Measurements from ENCODE around the gene ZBED4. TPM values are rescaled to one million over a fixed set of nuclear protein-coding genes. Genes with fewer than 3 reads are reported as not detected.

Gene ZBED4
- total RNA-seq (2022; extraction: Qiagen RNA extraction; ENCODE audit: low read depth), result 8.0 to 12.1 TPM (median 11.6 TPM) in 5 replicates

GRCh38 chr22:49852898-49853894 lies at the start of gene ZBED4:
Gene ZBED4 (plus strand): TSS chr22:49853844. CDS start chr22:49883663, 29,819 bp downstream.

GRCh38 chr22:49827853-49828598 lies 25.6 kb upstream of the ZBED4 start, which contains the start of gene BRD1:
Gene BRD1 (minus strand): TSS chr22:49827873. CDS start chr22:49824317, 3,556 bp downstream.

GRCh38 chr22:49917974-49918910 lies 64.6 kb downstream of the ZBED4 start, which contains the start of the genes ALG12 and CRELD2:
Gene ALG12 (minus strand): TSS chr22:49918438. CDS start chr22:49913765, 4,673 bp downstream.
Gene CRELD2 (plus strand): TSS chr22:49918634. CDS start chr22:49918770, 136 bp downstream.

Other genes with a start within 250 kb of the ZBED4 start
- 12.1 to 15.6 TPM (median 14.7 TPM) in 5 replicates for gene BRD1, start 26.0 kb upstream of the ZBED4 start, total RNA-seq (2022; extraction: Qiagen RNA extraction; ENCODE audit: low read depth)
- 5.2 to 12.3 TPM (median 11.1 TPM) in 5 replicates for gene ALG12, start 64.6 kb downstream of the ZBED4 start, total RNA-seq (2022; extraction: Qiagen RNA extraction; ENCODE audit: low read depth)
- 17.3 to 28.1 TPM (median 26.9 TPM) in 5 replicates for gene CRELD2, start 64.8 kb downstream of the ZBED4 start, total RNA-seq (2022; extraction: Qiagen RNA extraction; ENCODE audit: low read depth)
- 21.6 to 43.2 TPM (median 37.1 TPM) in 5 replicates for gene PIM3, start 106.9 kb downstream of the ZBED4 start, total RNA-seq (2022; extraction: Qiagen RNA extraction; ENCODE audit: low read depth)
- gene IL17REL, start 158.9 kb downstream of the ZBED4 start, total RNA-seq (2022; extraction: Qiagen RNA extraction; ENCODE audit: low read depth), result 0.02 TPM in 1 of 5 replicates, not detected in the others
- not detected in 5 replicates for gene TTLL8, start 204.5 kb downstream of the ZBED4 start, total RNA-seq (2022; extraction: Qiagen RNA extraction; ENCODE audit: low read depth)
- gene MLC1, start 231.6 kb downstream of the ZBED4 start, total RNA-seq (2022; extraction: Qiagen RNA extraction; ENCODE audit: low read depth), result 0.05 to 0.06 TPM in 2 of 5 replicates, not detected in the others
- gene MOV10L1, start 236.2 kb downstream of the ZBED4 start, total RNA-seq (2022; extraction: Qiagen RNA extraction; ENCODE audit: low read depth), result not detected in 5 replicates

All from A549 treated with RU486 at 1 μM for 4 hours (cell line).